Measurements from ENCODE around the gene SMARCA4.
"Not testable (repeated sequence)": the region's sequence is repeated elsewhere in the genome, so short reads cannot be mapped to it uniquely, and the experiment has no call there.

The SMARCA4 gene

DNA sequence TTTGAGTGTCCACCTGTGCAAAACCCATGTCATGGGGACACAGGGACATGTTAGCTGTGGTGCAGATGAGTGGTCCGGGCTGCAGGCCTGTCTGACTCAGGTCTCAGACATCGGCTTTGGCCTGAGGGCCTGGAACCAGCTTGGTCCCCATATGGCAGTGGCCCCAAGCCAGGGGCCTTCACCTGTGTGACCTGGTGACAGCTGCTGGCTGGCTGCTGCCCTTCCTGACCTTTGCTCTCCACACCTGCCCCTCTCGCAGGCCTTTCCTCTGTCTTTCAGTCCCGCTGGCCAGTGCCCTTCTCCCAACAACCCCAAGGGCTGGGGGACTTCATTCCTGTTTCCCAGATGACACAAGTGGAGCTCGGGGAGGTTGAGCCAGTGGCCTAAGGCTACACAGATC lies 105.5 kb downstream of the SMARCA4 start:
- no peak for DNase-seq (ENCODE audit: low read depth in 3 of 3)

DNA sequence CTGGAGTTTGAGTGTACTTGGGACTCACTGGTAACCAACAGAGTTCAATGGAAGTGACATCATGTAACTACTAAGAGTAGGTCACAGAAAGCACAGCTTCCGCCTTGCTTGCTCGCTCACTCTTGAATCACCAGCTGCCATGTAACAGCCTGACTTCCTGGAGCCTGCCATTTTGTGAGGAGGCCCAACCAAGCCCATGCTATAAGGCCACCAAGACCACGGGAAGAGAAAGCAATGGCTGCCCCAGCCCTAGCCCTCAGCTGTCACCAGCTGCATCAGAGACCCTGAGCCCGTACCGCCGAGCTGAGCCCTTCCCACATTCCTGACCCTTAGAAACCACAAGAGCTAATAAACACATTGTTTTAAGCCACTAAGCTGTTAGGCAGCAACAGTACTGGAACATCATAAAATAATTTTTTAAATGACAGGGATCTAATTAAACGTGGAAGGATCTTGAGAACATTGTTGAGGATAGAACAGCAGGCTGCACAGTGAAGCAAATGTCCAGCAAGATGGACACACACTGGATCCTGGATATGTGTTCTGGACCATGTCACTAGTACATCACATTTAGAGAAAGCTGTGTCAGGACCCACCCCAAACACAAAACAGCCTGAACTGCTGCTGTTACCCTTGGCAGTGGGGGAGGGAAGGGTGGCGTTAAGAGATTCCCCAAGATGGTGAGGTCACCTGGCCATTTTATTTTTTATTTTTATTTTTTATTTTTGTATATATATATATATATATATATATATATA lies 106.7 kb downstream of the SMARCA4 start:
- DNase-seq (ENCODE audit: low read depth in 3 of 3), result no peak

DNA sequence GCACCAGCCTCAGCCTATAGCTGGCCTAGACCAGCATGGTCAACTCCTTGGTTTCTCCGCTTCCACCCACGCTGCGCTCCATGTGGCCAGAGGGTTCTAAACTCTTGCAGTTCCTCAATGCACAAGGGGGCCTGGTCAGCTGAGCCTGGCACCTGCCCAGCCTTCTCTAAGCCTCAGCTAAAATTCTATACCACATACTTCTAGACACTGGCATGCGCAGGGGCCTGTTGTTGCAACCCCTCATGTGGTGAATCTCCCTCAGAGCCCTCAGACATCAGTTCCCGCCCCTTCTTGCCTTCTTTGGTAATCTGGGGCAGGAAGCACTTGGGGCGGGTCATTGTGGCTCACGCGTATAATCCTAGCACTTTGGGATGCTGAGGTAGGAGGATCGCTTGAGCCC lies 108.7 kb downstream of the SMARCA4 start:
- DNase-seq (ENCODE audit: low read depth in 3 of 3), result no peak

DNA sequence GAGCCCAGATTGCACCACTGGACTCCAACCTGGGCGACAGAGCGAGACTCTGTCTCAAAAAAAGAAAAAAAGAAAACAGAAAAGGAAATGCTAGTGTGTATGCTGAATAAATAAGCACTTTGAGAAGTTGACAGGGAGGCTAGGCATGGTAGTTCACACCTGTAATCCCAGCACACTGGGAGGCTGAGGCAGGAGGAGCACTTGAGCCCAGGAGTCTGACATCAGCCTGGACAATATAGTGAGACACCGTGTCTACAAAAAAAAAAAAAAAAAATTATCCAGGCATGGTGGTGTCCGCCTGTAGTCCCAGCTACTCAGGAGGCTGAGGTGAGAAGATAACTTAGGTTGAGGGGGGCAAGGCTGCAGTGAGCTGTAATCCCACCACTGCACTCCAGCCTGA lies 109.3 kb downstream of the SMARCA4 start:
- DNase-seq (ENCODE audit: low read depth in 3 of 3), result no peak

DNA sequence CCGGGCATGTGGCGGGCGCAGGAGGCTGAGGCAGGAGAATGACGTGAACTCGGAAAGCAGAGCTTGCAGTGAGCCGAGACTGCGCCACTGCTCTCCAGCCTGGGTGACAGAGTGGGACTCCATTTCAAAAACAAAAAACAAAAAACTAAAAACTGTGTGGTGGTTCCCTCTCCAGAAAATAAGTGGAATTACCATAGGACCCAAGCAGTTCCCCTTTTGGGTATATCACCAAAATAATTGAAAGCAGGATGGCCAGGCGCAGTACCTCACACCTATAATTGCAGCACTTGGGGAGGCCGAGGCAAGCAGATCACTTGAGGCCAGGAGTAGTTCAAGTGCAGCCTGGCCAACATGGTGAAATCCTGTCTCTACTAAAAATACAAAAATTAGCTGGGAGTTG lies 112.7 kb downstream of the SMARCA4 start:
- no peak for DNase-seq (ENCODE audit: low read depth in 3 of 3)

DNA sequence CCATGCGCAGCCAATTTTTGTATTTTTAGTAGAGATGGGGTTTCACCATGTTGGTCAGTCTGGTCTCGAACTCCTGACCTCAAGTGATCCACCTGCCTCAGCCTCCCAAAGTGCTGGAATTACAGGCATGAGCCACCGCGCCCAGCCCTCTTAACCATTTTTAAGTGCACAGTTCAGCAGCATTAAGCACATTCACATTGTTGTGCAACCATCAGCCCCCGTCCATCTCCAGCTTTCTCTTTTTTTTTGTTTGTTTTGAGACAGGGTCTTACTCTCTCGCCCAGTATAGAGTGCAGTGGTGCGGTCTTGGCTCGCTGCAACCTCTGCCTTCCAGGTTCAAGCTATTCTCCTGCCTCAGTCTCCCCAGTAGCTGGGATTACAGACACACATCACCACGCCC lies 116.0 kb downstream of the SMARCA4 start:
- DNase-seq (ENCODE audit: low read depth in 3 of 3), result not testable (repeated sequence)

DNA sequence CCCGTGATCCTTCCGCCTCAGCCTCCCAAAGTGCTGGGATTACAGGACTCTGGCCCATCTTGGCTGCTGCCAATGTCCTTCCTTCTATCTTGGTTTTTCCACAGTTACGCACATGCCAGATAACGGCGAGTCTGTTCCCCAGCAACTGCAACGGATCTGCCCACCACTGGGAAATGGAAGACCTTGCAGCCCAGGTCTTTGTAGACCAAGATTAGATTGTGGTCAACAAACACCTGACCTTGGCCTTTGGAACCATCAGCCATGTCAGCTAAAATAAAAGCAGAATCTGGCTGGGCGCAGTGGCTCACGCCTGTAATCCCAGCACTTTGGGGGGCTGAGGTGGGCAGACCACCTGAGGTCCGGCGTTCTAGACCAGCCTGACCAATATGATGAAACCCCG lies 118.1 kb downstream of the SMARCA4 start:
- no peak for DNase-seq (ENCODE audit: low read depth in 3 of 3)

DNA sequence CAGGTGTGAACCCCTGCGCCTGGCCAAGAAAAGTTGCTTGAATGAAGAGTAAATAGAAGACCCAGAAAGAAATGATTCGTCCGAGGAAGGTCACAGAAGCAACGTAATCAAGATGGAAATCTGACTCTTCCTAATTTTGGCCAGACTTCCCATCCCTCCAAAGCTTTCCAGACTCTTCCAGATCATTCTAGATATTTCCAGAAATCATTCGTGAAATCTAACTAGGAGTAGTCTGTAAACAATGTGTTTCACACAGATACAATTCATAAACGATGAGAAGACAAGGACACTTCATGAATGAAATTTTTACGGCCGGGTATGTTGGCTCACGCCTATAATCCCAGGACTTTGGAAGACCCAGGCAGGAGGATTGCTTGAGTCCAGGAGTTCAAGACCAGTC lies 119.2 kb downstream of the SMARCA4 start:
- DNase-seq (ENCODE audit: low read depth in 3 of 3), result no peak

DNA sequence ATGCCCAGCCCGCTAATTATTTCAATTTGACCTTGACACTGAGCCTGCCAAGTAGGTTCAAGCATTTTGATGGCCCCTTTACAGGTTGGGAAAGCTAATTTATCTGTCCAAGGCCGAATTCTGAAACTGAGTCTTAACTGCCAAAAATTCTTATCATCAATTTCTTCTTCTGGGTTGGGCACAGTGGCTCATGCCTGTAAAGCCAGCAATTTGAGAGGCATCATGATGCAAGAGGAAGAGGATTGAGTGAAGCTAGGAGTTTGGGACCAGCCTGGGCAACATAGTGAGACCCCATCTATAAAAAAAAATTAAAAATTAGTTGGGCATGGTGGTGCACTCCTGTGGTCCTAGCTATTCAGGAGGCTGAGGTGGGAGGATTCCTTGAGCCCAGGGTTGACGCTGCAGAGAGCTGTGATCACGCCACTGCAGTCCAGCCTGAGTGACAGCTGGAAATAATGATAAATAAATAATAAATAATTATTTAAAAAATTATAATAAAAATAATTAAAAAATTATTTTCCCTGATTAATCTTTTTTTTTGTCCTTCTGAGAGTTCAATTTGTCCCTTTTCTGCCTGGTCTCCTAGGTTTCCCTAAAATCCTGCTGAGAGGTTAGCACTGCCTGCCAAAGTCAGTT lies 127.2 kb downstream of the SMARCA4 start:
- no peak for DNase-seq (ENCODE audit: low read depth in 3 of 3)

DNA sequence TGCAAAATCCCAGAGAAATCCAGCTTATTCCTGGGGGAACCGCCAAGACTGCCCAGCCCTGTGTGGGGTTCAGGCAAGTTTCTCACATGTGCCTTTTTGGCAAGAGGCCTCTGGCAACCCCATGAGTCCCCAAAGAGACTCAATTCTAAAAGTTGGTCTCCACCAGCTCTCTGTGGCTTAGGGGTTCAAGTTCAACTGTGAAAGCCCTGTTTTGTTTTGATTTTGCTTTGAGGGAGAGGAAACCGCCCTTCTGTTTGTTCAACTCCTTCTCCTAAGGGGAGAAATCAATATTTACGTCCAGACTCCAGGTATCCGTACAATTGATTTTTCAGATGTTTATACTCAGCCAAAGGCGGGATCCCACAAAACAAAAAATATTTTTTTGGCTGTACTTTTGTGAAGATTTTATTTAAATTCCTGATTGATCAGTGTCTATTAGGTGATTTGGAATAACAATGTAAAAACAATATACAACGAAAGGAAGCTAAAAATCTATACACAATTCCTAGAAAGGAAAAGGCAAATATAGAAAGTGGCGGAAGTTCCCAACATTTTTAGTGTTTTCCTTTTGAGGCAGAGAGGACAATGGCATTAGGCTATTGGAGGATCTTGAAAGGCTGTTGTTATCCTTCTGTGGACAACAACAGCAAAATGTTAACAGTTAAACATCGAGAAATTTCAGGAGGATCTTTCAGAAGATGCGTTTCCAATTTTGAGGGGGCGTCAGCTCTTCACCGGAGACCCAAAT lies 127.8 kb downstream of the SMARCA4 start:
- no peak for DNase-seq (ENCODE audit: low read depth in 3 of 3)

DNA sequence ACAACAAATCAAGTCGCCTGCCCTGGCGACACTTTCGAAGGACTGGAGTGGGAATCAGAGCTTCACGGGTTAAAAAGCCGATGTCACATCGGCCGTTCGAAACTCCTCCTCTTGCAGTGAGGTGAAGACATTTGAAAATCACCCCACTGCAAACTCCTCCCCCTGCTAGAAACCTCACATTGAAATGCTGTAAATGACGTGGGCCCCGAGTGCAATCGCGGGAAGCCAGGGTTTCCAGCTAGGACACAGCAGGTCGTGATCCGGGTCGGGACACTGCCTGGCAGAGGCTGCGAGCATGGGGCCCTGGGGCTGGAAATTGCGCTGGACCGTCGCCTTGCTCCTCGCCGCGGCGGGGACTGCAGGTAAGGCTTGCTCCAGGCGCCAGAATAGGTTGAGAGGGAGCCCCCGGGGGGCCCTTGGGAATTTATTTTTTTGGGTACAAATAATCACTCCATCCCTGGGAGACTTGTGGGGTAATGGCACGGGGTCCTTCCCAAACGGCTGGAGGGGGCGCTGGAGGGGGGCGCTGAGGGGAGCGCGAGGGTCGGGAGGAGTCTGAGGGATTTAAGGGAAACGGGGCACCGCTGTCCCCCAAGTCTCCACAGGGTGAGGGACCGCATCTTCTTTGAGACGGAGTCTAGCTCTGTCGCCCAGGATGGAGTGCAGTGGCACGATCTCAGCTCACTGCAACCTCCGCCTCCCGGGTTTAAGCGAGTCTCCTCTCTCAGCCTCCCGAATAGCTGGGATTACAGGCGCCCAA lies 128.6 kb downstream of the SMARCA4 start, which contains the start of gene LDLR:
Gene LDLR, plus strand, starts transcription at position 210 of the 760 bp plus-strand sequence. Its CDS starts 86 bp downstream, at position 296.
- DNase-seq (ENCODE audit: low read depth in 3 of 3), result peak in 2 of 3 experiments; percentile 50 to 61

DNA sequence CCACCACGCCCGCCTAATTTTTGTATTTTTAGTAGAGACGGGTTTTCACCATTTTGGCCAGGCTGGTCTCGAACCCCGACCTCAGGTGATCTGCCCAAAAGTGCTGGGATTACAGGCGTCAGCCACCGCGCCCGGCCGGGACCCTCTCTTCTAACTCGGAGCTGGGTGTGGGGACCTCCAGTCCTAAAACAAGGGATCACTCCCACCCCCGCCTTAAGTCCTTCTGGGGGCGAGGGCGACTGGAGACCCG lies 129.1 kb downstream of the SMARCA4 start:
- not testable (repeated sequence) for DNase-seq (ENCODE audit: low read depth in 3 of 3)

DNA sequence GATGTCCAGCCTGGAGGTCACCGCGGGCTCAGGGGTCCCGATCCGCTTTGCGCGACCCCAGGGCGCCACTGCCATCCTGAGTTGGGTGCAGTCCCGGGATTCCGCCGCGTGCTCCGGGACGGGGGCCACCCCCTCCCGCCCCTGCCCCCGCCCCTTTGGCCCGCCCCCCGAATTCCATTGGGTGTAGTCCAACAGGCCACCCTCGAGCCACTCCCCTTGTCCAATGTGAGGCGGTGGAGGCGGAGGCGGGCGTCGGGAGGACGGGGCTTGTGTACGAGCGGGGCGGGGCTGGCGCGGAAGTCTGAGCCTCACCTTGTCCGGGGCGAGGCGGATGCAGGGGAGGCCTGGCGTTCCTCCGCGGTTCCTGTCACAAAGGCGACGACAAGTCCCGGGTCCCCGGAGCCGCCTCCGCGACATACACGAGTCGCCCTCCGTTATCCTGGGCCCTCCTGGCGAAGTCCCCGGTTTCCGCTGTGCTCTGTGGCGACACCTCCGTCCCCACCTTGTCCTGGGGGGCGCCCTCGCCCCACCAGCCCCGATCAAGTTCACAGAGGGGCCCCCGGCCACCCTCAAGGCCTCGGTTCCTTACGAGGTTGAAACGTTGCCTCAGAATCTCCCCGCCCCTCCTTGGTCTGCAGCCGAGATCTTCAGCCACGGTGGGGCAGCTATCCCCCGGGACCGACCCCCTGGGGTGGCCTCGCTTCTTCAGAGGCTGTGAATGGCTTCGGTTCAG lies 129.6 kb downstream of the SMARCA4 start:
- DNase-seq (ENCODE audit: low read depth in 3 of 3), result peak; percentile 95 to 97 (median 95)

DNA sequence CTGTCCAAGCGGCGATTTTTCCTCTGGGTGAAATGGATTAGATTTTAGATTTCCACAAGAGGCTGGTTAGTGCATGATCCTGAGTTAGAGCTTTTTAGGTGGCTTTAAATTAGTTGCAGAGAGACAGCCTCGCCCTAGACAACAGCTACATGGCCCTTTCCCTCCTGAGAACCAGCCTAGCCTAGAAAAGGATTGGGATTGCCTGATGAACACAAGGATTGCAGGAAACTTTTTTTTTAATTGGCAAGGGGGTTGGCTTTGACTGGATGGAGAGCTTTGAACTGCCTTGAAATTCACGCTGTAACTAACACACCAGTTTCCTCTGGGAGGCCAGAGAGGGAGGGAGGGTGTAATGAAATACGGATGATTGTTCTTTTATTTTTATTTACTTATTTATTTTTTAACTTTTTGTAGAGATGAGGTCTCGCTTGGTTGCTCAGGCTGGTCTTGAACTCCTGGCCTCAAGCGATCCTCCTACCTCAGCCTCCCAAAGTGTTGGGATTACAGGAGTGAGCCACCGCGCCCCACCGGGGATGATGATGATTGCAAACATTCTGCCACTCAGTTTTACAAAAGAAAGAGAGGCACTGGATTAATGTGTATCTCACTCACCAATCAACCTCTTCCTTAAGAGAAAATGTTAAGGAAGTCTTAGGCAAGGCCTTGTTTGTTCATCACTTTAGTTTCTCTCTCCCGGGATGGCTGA lies 130.3 kb downstream of the SMARCA4 start:
- no peak for DNase-seq (ENCODE audit: low read depth in 3 of 3)

DNA sequence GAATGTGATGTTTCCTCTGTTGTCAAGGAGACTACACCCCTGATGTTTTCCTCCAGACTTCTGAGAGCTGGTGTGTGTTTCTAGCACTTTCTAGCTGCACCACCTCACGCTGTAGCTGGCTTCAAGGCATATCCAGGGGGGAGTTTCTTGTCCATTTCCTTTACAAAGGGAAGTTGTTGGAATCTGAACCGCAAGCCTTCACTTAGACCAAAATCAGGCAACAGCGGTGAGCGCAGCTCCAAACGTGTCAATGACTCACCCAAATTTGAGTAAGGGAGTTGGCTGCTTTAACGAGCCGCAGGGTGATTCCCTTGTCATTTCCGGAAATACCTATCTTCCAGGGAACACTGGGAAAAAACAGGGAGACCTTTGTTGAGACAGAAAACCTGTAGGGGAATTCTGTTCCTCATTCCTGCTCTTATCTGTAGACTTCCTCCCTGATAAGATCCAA lies 130.9 kb downstream of the SMARCA4 start:
- DNase-seq (ENCODE audit: low read depth in 3 of 3), result peak in 1 of 3 experiments; percentile 27

DNA sequence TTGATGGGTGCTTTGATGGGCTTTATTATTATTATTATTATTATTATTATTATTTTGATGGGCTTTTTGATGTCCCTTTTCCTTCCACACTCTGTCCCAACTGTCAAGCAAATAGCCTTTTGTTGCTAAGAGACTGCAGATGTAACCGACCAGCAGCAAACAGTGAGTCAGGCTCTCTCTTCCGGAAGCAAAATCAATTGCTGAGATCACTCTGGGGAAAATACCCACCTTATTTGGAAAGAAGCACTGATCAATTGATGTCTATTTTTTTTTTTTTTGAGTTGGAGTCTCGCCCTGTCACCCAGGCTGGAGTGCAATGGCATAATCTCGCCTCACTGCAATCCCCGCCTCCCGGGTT lies 131.3 kb downstream of the SMARCA4 start:
- DNase-seq (ENCODE audit: low read depth in 3 of 3), result no peak

DNA sequence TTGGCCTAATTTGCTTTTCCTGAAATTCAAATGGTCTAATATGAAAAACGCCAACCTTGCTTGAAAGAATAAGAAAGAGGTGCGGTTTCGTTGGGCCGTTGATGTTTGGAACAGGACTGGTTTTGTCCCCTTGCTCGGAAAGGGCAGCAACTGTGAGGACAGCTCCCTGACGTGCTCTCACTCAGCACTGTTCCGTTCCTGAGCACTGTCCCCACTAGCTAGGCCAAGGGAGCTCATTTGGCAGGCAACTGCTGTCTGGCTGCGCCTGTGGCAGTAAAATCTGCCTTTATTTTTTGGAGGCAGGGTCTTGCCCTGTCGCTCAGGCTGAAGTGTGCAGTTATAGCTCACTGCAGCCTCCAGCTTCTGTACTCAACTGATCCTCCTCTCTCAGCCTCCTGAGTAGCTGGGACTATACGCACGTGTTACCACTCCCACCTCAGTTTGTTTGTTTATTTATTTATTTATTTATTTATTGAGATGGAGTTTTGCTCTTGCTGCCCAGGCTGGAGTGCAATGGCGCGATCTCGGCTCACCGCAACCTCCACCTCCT lies 132.9 kb downstream of the SMARCA4 start:
- DNase-seq (ENCODE audit: low read depth in 3 of 3), result no peak

DNA sequence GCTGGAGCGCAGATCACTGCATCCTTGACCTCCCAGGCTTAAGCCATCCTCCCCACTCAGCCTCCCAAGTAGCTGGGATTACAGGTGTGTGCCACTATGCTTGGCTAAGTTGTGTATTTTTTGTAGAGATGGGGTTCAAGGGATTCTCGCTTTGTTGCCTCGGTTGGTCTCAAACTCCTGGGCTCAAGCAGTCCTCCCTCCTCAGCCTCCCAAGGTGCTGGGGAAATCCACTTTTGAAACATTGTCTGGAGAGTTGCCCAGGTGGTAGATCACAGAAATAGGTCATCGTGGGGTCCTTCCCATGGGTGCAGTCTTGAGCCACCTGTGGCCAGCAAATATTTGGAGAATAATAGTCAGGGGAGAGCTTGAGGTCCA lies 133.7 kb downstream of the SMARCA4 start:
- no peak for DNase-seq (ENCODE audit: low read depth in 3 of 3)

DNA sequence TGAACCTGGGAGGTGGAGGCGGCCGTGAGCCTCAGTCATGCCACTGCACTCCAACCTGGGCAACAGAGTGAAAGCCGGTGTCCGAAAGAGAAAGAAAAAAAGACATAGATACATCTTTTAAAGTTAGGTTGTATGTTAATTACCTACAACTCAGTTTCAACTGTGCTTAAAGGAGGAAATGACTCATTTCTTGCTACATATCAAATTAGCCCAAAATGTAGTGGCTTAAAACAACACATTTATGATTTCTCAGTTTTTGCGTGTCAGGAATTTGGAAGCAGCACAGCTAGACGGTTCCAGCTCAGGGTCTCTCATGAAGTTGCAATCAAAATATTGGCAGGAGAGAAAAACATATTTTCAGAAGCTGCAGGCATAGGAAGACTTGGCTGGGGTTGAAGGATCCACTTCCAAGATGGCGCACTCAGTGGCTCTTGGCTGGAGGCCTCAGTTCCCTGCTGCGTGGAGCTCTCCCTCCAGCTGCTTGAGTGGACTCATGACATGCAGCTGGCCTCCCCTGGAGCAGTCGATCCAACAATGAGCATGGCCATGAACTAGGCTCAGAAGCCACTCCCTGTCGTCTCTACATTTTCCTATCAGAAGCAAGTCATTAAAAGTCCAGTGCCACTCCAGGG lies 135.5 kb downstream of the SMARCA4 start:
- DNase-seq (ENCODE audit: low read depth in 3 of 3), result no peak

DNA sequence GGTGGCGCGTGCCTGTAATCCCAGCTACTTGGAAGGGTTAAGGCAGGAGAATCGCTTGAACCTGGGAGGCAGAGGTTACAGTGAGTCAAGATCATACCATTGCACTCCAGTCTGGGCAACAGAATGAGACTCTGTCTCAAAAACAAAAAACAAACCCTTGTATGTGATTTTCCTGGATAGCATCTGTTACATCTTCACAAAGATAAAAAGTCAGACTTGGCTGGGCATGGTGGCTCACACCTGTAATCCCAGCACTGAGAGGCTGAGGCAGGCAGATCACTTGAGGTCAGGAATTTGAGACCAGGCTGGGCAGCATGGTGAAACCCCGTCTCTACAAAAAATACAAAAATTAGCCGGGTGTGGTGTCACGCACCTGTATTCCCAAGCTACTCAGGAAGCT lies 136.5 kb downstream of the SMARCA4 start:
- DNase-seq (ENCODE audit: low read depth in 3 of 3), result not testable (repeated sequence)
